Anterior cingulate cortex (tissue), 58 donors: ENCODE results near the gene ARHGAP26.
"Not testable (repeated sequence)": the region's sequence is repeated elsewhere in the genome, so short reads cannot be mapped to it uniquely, and the experiment has no call there.

ENCODE experiments used
- DNase-seq, 58 donors: peaks; one replicate each; lab custom pipeline; 2025; lab: John Stamatoyannopoulos, UW

Gene ARHGAP26

GRCh38 chr5:142969624-142970439, 199.7 kb downstream of the ARHGAP26 start:
- peak in 2 of 58 donors; percentile 12 to 15 for DNase-seq

DNA sequence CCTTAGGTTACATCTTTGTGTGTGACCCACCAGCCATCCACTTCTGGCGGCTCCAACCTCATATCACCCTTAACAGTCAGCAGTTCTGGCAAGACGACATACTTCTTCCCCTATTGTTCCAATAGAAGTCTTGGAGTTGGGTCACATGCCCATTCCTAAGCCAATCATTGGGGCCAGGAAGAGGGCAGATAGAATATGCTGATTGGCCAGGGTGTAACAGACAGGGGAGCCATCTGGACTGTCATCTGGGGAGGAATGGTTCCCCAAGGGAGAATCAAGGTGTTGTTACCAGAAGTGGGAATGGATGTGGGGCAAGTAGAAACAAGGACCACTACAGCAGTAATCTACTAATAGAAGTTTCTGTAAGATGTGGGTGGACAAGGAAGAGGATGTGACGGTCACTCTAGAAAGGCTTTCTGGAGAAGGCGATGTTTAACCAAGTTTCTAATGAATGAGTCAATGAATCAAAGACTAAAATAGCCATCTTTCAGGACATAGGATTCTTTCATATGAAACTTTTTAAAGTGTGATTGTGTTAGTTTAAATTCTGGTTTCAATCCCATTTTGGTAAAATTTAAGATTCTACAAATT, 200.4 kb downstream of the ARHGAP26 start:
- DNase-seq, result no peak

- no peak for DNase-seq
Measured at GRCh38 chr5:142971303-142972013, 201.3 kb downstream of the ARHGAP26 start.

GRCh38 chr5:142972064-142972570, 201.9 kb downstream of the ARHGAP26 start:
- no peak for DNase-seq

GRCh38 chr5:142973932-142974331, 203.8 kb downstream of the ARHGAP26 start:
- DNase-seq, result no peak

DNA sequence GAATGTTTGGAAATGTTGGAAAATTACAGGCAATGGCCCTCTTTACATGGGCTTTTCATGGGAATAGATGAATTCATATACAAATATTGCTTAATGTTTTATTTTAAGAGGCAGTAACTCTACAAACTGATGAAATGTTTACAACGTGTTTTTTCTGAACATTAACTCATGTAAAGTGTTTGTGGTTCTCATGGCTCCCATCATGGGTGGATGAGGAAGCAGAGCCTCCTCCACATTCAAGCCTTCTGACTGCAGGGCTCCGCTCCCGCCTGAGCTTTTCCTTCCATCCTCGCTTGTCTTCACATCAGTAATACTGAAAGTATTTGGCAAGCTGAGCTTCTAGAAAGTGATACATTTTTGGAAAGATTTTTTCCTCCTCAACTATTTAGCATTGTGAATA, 204.2 kb downstream of the ARHGAP26 start:
- no peak for DNase-seq

- DNase-seq, result no peak
Measured at GRCh38 chr5:142976861-142977260, 206.7 kb downstream of the ARHGAP26 start.

DNA sequence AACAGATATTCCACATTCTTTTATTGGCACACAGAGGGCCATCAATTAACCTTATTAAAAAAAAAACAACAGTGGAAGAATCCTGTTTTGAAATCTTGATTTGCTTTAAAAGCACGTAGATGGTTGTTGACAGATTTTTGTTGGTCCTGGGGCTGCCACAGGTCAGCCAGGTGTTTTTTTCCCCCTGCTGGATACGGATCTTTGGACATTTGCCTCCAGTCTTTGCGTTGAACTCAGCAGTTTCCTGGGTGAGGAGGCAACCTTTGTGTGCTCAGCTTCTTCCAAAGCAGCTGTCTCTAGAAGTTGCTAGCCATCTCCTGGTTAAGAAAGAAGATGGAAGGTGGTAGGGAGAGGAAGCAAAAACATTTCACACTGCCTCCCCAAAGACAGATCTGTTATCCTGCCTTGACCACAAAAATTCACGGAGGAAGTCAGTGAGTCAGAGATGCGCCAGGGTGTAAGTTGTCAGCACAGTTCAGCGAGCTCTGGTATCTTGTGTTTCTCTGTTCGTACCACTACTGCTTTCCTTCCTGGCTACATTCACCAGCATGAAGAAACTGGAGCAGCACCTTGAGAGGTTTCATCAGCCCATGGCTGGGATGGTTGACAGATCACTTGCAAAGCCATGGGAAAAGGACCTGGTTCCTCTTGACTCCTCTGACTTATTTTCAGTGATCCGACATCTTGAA, 207.3 kb downstream of the ARHGAP26 start:
- DNase-seq, result peak in 2 of 58 donors; percentile 6 to 47

DNA sequence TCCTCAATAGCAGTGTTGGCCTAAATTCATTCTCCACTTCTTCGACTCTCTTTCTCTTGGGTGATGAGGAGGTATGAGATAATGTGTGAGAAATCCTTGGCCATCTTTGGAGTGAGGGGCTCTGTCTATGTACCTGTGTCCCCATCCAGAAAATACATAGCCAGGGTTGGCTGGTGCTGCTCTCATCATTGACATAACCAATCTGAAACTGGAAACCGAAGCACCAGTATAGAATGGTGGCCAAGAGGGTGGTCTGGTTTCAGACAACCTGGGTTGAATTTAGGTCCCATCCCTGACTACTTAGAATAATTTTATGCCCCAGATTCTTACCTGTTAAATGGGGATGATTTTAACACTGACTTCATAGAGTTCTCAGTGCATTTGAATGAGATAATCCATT, 208.1 kb downstream of the ARHGAP26 start:
- no peak for DNase-seq

- DNase-seq, result no peak
Measured at GRCh38 chr5:142978726-142979125, 208.5 kb downstream of the ARHGAP26 start.

GRCh38 chr5:142979636-142980035, 209.5 kb downstream of the ARHGAP26 start:
- no peak for DNase-seq

- DNase-seq, result no peak
Measured at GRCh38 chr5:142981475-142981874, 211.3 kb downstream of the ARHGAP26 start.

DNA sequence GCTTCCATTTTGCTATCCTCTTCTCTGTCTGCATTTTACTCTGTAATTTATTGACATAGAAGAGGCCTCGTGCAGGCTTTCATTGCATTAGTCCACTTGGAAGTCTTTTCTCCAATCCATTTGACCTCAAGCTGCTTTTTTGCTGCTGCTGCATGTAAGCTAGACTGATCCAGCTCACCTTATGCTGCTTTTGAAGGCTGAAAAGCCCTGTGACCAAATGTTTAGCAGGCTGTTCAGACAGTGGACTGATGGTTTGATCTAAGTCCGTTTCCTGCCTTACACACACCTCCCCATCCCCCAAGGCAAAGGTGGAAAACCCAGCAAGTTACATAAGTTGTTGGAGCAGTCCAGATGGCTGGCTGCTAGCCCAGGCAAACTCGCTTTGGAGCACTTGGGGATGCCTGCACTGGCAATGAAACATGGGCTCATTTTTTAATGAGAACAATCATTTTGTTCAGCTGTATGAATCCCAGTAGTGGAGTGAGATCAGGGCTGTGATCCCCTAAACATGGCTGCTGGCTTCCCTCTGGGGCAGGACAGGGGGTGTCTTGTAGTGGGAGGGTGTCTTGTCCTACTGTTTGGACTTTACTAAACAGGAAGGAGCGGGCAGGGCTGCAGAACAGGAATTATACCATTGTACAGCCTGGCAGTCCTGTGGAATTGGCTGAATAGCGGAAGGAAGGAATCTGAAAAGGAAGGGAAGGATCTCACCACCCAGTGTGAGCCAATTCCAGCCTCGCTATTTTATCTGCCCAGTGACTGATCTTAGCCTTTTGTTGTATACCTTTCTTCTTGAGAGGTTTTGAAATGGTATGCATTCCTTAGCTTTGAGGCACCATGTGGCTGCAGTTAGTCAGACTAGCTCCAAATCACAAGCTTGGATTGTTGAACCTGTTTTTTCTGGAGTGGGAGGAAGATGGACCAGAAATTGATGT, 212.0 kb downstream of the ARHGAP26 start:
- peak in 56 of 58 donors; percentile 4 to 87 (median 66) for DNase-seq

DNA sequence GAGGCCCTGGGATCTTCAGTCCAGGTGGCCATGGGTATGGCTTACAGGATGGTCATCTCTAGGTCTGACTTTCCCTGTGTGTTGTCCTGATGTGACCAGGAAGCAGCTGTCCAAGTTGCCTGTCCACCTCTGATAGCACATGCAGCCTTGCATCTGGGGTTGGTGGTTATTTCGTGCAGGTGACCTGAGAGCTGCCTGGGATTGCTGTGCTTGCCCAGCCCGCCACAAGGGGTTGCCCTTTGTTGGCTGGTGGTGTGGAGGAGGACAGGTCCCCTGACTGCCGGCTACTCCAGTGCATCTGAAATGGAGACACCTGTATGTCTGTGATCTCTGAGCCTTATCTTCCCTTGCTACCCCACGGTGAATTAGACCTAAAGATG, 212.6 kb downstream of the ARHGAP26 start:
- DNase-seq, result no peak

DNA sequence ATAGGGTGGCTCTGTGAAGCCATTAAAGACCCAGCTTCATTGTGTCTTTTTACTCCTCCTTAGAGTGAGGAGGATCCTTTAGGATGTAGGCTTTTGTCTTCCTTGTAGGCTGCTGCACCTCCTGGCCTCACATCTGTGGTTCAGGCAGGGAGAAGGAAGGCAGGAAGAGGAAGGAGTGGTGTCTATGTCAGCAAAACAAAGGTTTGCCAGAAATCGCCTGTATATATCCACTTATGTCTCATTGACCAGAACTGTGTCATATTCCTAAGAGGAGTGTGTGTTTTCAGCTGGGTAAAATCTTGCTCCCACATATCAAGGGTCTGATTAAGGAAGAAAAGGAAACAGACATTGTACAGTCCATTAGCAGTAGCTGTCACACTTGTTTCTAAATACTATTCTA, 213.8 kb downstream of the ARHGAP26 start:
- no peak for DNase-seq

DNA sequence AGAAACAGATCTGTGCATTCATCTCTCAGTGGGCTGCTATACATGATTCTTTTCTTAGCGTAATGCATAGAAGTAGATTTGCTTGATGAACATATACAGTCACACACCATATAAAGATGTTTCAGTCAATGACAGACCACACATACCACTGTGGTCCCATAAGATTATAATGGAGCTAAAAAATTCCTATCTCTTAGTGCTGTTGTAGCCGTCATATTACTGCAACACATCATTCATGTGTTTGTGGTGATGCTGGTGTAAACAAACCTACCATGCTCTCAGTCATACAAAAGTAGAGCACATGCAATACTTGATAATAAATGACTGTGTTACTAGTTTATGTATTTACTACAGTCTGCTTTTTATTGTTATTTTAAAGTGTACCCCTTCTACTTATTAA, 214.3 kb downstream of the ARHGAP26 start:
- DNase-seq, result no peak

- DNase-seq, result not testable (repeated sequence)
Measured at GRCh38 chr5:142989270-142989669, 219.1 kb downstream of the ARHGAP26 start.

GRCh38 chr5:142990073-142990472, 219.9 kb downstream of the ARHGAP26 start:
- DNase-seq, result not testable (repeated sequence)

GRCh38 chr5:142994218-142994617, 224.0 kb downstream of the ARHGAP26 start:
- no peak for DNase-seq
